Esophagus squamous epithelium (tissue), 4 donors: ENCODE data around the gene SOX6.

Experiments used
- POLR2A ChIP-seq, 4 donors: fragments of 450-650 bp; IDR thresholded peaks; one replicate each; pipeline ENCODE4 v1.6.1; 2017; ENCODE audit warnings: antibody characterized with exemption in 4 of 4, mild to moderate bottlenecking in 4 of 4, moderate library complexity in 3 of 4
- TF ChIP-seq, protein P1 (sequence below), 6 experiments: fragments of 450-650 bp in 4 of 6; fragments of 200-600 bp in 2 of 6; sonication (generic) in 2 of 6; IDR thresholded peaks; one replicate each; pipeline ENCODE4 v1.5.1; 2016 to 2019; ENCODE audit warnings: antibody characterized with exemption in 6 of 6, mild to moderate bottlenecking in 4 of 6, moderate library complexity in 4 of 6

DNA sequence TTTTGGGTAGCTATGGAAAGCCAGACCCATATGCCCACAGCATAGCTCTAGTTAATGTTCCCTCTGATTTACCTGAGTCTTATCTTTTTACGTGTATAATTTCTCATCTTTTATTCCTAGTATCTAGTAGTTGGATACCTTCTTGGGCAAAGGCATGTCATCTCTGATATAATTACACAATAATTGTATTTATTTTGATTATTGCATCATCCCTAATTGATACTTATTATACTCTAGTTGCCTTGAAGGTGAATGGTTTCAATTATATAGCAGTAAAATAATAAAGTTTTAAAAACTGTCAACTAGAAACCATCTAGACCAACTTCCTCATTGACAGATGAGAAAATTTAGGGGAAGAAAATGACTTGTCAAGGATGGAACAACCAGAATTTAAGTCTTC, 347.3 kb downstream of the SOX6 start:
- TF ChIP-seq, protein P1, sequence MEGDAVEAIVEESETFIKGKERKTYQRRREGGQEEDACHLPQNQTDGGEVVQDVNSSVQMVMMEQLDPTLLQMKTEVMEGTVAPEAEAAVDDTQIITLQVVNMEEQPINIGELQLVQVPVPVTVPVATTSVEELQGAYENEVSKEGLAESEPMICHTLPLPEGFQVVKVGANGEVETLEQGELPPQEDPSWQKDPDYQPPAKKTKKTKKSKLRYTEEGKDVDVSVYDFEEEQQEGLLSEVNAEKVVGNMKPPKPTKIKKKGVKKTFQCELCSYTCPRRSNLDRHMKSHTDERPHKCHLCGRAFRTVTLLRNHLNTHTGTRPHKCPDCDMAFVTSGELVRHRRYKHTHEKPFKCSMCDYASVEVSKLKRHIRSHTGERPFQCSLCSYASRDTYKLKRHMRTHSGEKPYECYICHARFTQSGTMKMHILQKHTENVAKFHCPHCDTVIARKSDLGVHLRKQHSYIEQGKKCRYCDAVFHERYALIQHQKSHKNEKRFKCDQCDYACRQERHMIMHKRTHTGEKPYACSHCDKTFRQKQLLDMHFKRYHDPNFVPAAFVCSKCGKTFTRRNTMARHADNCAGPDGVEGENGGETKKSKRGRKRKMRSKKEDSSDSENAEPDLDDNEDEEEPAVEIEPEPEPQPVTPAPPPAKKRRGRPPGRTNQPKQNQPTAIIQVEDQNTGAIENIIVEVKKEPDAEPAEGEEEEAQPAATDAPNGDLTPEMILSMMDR (IDR thresholded peaks at IDR 0.05), result no peak
- TF ChIP-seq POLR2A (IDR thresholded peaks at IDR 0.05), result no peak
